T-helper 2 cell treated with Interferon-gamma antibody and Interleukin-4, amounts not matched to agents 5 μg/mL and 100 μg/mL, for 36 hours (primary cell): ENCODE data around the gene UCHL3.

Source experiments
- DNase-seq: peaks from one replicate; pipeline ENCODE4 v3.0.0; 2021; ENCODE audit warnings: low spot score
- H3K27ac Mint-ChIP-seq: one replicate; pipeline ENCODE4 v1.8.0; 2021; ENCODE audit warnings: mild to moderate bottlenecking, mixed read lengths
- H3K27me3 Mint-ChIP-seq: one replicate; pipeline ENCODE4 v1.8.0; 2021; ENCODE audit warnings: low read depth, mixed read lengths
- H3K36me3 Mint-ChIP-seq: one replicate; pipeline ENCODE4 v1.8.0; 2021; ENCODE audit warnings: low read depth, mixed read lengths
- H3K4me1 Mint-ChIP-seq: one replicate; pipeline ENCODE4 v1.8.0; 2021; ENCODE audit warnings: low read depth, mixed read lengths
- H3K4me3 Mint-ChIP-seq: one replicate; pipeline ENCODE4 v1.8.0; 2022; ENCODE audit warnings: mild to moderate bottlenecking, moderate library complexity, mixed read lengths
- H3K9me3 Mint-ChIP-seq: one replicate; pipeline ENCODE4 v1.8.0; 2021; ENCODE audit warnings: mixed read lengths

Gene UCHL3

DNA sequence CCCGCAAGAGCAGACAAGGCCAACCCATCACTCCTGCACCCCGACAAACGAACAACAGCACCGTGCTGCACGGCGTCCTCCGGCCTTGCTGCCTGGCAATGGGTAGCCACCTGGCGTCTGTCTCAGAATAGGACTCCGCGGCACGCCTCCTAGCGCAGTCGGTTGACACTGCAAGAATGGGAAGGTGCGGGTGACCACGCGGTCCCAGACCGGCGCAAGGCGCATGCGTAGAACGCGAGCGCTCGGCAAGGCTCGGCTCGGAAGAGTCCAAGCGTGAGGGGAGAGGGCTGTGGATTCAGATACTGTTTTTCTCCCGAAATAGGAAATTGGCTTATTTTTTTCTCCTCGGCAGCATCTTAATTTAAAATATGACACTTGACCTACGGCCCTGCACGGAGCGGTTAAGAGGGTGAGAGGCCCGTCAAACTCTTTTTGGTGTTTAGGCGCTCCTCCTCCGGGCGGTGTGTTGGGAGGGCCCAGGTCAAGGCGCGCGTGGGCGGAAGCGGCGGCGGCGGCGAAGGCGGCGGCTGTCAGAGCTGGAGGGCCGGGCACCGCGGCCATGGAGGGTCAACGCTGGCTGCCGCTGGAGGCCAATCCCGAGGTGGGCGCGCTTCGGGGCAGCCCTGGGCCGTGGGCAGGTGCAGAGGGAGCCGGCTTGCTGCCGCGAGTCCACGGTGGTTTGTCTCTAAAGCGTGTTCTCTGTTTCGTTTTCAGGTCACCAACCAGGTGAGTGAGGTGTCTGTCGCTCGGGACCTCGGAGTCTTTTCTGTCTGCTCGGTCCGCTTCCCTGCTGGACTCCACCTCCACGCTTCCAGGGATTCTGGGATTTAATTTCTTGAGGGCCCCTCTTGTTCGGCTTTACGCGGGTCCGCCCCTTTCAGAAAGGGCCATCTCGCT, at the start of gene UCHL3:
Gene UCHL3, plus strand, starts transcription at position 530 of the 897 bp plus-strand sequence. Its CDS starts 30 bp downstream, at position 560.
- Mint-ChIP-seq H3K36me3 (peaks cover 14% of the 10 kb centered on the region), H3K4me1 (peaks cover 19% of the 10 kb centered on the region), H3K9me3 (no peaks in the 10 kb centered on the region), H3K27ac (peak within 1 kb of the TSS; percentile 94), H3K27me3 (no peaks in the 10 kb centered on the region), H3K4me3 (peak within 1 kb of the TSS; percentile 98)
- peak; percentile 97 for DNase-seq

- H3K4me3 Mint-ChIP-seq, result no peak overlapping the region
- H3K4me1 Mint-ChIP-seq, result no peaks in the 10 kb centered on the region
- H3K36me3 Mint-ChIP-seq, result no peaks in the 10 kb centered on the region
- no peaks in the 10 kb centered on the region for H3K9me3 Mint-ChIP-seq
- DNase-seq, result no peak
- H3K27ac Mint-ChIP-seq, result no peak overlapping the region
- H3K27me3 Mint-ChIP-seq, result peaks cover under 1% of the 10 kb centered on the region
Observed at GRCh38 chr13:75505327-75505726, 44.3 kb upstream of the UCHL3 start.

DNA sequence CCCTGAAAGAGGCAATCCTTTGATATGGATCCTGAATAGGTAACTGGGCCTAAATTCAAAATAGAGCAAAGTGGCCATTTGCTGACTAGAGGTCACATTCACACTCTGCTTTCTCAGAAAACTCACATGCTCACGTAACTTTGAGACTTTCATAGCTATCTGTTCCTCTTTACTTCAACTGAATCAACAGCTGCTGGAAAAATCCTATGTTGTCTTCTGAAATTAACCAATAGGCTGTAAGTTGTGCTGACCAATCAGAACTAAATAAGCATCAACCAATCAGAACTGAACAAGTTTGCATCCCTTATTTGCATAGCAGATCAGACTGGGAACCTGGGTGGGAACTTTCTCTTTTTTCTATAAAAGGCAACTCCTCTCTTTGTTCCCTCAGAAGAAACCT, 43.6 kb upstream of the UCHL3 start:
- Mint-ChIP-seq H3K4me3 (no peak overlapping the region), H3K36me3 (no peaks in the 10 kb centered on the region), H3K4me1 (no peaks in the 10 kb centered on the region), H3K27ac (no peak overlapping the region), H3K9me3 (no peaks in the 10 kb centered on the region), H3K27me3 (peaks cover 2% of the 10 kb centered on the region)
- no peak for DNase-seq

DNA sequence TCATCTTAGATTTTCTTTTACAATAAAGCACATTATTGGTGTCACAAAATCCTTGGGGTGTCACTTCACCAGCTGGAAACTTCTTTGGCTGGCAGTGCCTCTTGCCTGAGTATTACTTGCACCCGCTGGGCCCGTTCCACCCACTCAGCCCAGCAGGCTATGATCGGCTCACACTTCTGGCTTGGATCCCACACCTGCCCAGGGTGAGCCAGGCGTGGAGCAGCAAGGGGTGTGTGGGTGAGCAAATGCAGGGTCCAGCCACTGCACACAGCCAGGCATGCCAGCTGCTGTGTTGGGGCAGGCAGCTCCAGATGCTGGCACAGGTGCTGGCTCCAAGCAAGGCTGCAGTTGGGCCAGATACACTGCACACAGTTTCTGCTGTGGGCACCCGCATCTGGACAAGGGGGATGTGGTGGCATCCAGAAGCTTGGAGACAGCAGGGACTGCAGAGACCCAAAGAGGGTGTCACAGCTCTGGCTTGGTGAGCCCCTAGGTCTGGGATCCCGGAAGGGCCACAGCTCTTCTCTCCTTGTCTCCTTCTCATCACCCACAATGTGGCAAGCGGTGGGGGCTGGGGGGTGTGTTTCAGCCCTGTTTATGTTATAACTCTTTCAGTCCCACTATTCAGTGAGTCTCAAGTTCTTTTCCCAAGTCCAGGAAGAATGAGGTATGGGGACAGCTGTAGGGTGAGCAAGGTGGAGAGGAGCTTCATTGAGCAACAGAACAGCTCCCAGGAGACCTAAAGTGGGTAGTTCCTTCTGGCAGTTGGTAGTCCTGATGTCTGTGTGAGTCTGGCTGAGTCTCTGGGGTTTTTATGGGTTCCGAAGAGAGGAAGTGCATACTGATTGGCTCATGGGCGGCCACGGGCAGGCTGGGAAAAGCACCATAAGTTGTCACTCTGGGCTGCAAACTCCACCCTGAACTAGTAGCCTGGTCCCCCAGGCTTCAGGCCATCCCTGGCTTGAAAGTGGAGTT, 42.3 kb upstream of the UCHL3 start:
- H3K9me3 Mint-ChIP-seq, result no peaks in the 10 kb centered on the region
- H3K27ac Mint-ChIP-seq, result no peak overlapping the region
- H3K4me3 Mint-ChIP-seq, result no peak overlapping the region
- no peak for DNase-seq
- H3K27me3 Mint-ChIP-seq, result peaks cover 4% of the 10 kb centered on the region
- H3K4me1 Mint-ChIP-seq, result peaks cover 2% of the 10 kb centered on the region
- no peaks in the 10 kb centered on the region for H3K36me3 Mint-ChIP-seq

- no peak overlapping the region for H3K4me3 Mint-ChIP-seq
- no peak for DNase-seq
- H3K4me1 Mint-ChIP-seq, result peaks cover 2% of the 10 kb centered on the region
- no peaks in the 10 kb centered on the region for H3K9me3 Mint-ChIP-seq
- no peaks in the 10 kb centered on the region for H3K36me3 Mint-ChIP-seq
- H3K27ac Mint-ChIP-seq, result no peak overlapping the region
- H3K27me3 Mint-ChIP-seq, result peaks cover 4% of the 10 kb centered on the region
Observed at GRCh38 chr13:75508002-75508548, 41.5 kb upstream of the UCHL3 start.

DNA sequence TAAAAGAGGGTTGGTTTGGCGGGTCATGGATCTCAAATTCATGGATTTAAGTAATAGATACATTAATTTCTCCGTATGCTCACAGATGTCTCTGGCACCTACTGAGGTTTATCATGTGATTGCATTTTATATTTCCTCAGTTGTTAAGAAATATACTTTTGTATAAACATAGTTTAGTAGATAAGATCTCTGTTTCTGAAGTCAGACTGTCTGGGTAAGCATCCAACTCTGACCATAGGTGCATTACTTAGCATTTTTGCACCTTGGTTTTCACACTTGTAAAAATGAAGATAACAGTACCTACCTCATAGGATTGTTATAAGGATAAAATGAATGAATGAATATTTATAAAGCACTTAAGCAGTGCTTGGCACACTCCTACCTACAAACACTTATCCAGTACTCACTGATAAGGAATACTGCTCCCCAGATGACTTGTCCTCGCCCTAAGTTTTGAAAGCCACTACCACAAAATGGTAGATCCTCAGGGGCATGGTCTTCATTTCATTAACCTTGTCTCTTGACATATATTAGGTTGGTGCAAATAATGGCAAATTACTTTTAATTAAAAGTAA, 38.5 kb upstream of the UCHL3 start:
- Mint-ChIP-seq H3K27ac (no peak overlapping the region), H3K27me3 (peaks cover 8% of the 10 kb centered on the region), H3K4me3 (no peak overlapping the region), H3K36me3 (no peaks in the 10 kb centered on the region), H3K9me3 (no peaks in the 10 kb centered on the region), H3K4me1 (peaks cover 5% of the 10 kb centered on the region)
- no peak for DNase-seq

GRCh38 chr13:75512253-75512652, 37.3 kb upstream of the UCHL3 start:
- Mint-ChIP-seq H3K9me3 (no peaks in the 10 kb centered on the region), H3K27me3 (peaks cover 8% of the 10 kb centered on the region), H3K4me3 (no peak overlapping the region), H3K36me3 (no peaks in the 10 kb centered on the region), H3K27ac (no peak overlapping the region), H3K4me1 (peaks cover 5% of the 10 kb centered on the region)
- DNase-seq, result no peak

DNA sequence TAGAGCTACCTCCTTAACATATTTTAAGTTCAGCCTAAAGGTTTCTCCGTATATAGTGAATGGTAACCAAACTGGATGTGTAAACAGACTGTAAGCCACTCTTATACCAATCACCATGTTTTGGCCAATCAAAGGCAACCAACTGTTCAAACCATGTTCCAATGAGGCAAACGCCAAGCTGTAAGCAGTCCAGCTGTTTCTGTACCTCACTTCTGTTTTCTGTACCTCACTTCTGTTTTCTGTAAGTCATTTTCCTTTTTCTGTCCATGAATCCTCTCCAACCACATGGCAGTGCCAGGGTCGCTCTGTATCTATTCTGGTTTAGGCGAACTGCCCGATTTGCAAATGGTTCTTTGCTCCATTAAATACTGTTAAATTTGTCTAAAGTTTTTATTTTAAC, 36.3 kb upstream of the UCHL3 start:
- Mint-ChIP-seq H3K4me3 (no peak overlapping the region), H3K4me1 (peaks cover 5% of the 10 kb centered on the region), H3K27me3 (peaks cover 8% of the 10 kb centered on the region), H3K36me3 (no peaks in the 10 kb centered on the region), H3K9me3 (no peaks in the 10 kb centered on the region), H3K27ac (no peak overlapping the region)
- DNase-seq, result no peak

DNA sequence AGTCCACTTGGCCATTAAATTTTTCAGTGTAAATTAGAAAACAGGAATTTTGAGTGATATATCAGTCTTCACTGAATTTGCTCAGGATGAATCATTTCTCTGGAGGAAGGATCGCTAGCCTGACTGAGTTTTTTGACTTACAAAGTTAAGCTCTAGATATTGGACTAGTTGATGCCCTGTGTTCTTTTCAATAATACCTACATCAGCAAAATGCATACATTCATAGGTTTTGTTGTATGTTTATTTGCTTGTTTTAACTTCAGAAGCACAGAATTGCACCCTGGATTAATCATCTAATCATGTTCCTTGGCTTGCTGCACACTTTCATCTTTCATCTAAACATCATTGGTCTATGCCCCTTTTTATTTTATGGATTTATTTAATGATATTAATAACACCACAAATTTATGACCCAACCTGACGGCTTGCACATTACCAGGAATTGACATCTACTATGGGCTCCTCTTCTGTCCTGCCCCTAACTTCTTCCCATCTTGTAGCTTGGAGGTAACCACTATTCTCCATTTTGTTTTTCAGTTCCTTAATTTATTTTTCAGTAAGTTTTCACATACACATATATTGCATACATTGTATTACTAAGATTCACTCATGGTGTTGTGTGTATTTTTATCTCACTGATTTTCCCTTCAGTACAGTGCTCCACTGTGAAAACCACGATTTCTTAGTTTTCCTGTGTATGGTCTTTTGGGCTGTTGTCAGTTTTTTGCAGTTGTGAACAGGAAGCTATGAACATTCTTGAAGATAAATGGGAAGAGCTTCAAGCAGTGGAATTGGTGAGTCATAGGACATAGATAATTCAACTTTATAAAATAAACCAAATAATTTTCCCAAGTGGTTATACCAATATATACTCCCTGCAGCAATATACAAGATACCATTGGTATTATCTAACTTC, 35.3 kb upstream of the UCHL3 start:
- Mint-ChIP-seq H3K4me1 (peaks cover 5% of the 10 kb centered on the region), H3K4me3 (no peak overlapping the region), H3K27me3 (peaks cover 8% of the 10 kb centered on the region), H3K27ac (no peak overlapping the region), H3K9me3 (no peaks in the 10 kb centered on the region), H3K36me3 (no peaks in the 10 kb centered on the region)
- DNase-seq, result no peak

GRCh38 chr13:75518439-75519088, 31.0 kb upstream of the UCHL3 start:
- no peak overlapping the region for H3K27ac Mint-ChIP-seq
- peaks cover 3% of the 10 kb centered on the region for H3K4me1 Mint-ChIP-seq
- no peak overlapping the region for H3K4me3 Mint-ChIP-seq
- H3K36me3 Mint-ChIP-seq, result no peaks in the 10 kb centered on the region
- peaks cover 4% of the 10 kb centered on the region for H3K27me3 Mint-ChIP-seq
- peaks cover 6% of the 10 kb centered on the region for H3K9me3 Mint-ChIP-seq
- DNase-seq, result no peak

GRCh38 chr13:75521956-75522355, 27.6 kb upstream of the UCHL3 start:
- Mint-ChIP-seq H3K9me3 (peaks cover 6% of the 10 kb centered on the region), H3K27me3 (no peaks in the 10 kb centered on the region), H3K36me3 (peaks cover 16% of the 10 kb centered on the region), H3K27ac (no peak overlapping the region), H3K4me1 (no peaks in the 10 kb centered on the region), H3K4me3 (no peak overlapping the region)
- no peak for DNase-seq

DNA sequence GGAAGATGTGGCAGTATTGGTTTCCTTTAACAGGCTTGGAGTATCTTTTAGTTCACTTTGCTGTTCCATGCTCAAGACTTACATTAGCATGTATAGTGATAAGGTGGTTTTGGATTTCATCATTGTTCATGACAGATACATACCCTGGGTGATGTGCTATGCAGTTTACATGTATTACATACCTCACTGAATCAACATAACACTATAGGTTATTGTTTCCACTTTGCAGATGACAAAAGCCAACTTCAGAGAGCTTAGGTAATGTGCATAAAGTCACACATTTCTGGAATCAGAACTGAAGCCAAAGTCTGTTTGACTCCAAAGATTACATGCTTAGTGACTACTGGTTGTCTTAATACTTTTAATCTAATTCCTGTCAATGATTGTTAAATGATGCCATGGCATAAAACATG, 19.0 kb upstream of the UCHL3 start:
- Mint-ChIP-seq H3K4me3 (peak overlapping the region; percentile 15), H3K27ac (no peak overlapping the region), H3K4me1 (peaks cover 29% of the 10 kb centered on the region), H3K9me3 (no peaks in the 10 kb centered on the region), H3K27me3 (no peaks in the 10 kb centered on the region), H3K36me3 (peaks cover 43% of the 10 kb centered on the region)
- DNase-seq, result no peak
